NCI-H1092 (cell line): Measurements from ENCODE around the gene ARL13B.
A peak's percentile ranks its signal among the peaks of the same experiment; 100 is the strongest.
"Not testable (repeated sequence)": the region's sequence is repeated elsewhere in the genome, so short reads cannot be mapped to it uniquely, and the experiment has no call there.

Experiments used
- DNase-seq: peaks from one replicate; lab custom pipeline; 2025; lab: John Stamatoyannopoulos, UW

ARL13B gene

DNA sequence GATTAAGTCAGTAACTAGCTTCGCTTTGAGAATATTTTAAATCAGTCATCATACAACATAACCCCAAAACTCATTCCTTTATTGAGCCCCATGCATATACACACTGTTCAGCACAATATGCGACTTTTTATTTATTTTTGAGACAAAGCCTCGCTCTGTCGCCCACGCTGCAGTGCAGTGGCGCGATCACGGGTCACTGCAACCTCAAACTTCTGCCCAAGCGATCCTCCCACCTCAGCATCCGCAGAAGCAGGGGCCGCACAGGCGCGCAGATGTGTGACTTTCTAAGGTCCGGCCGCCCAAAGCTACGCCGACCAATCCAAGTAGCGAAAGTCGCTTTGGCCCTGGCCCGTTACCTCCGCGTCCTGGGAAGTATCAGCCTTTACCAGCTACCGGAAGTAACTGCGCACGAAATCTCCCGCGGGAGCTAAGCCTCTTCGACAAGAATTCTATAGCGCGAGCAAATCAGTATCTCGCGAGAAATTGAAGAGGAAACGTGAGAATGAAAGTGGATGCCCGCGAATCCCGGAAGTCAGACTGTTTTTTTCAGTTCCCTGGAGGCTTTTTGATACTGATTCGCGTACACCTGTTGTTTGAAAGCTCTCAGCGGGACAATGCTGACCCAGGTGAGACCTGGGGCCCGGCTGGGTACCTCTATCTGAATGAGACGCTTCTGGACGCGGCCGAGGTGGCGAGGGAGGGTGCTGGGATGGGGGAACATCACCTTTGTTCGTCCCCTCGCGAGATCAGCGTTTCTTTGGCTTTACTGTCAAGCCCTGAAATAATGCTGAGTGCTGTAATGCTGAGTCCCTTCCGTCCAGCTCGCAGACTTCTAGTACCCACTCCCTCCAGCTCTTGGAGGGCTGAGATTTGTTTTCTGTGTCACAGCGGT, 82.8 kb downstream of the ARL13B start, which contains the start of the genes DHFR2 and NSUN3:
Gene DHFR2, minus strand, starts transcription at position 404 of the 892 bp plus-strand sequence. CDS start 1,405 bp downstream, outside the sequence.
Gene NSUN3, plus strand, starts transcription at position 549 of the 892 bp plus-strand sequence. Its CDS starts 66 bp downstream, at position 615.
- DNase-seq, result peak; percentile 95

DNA sequence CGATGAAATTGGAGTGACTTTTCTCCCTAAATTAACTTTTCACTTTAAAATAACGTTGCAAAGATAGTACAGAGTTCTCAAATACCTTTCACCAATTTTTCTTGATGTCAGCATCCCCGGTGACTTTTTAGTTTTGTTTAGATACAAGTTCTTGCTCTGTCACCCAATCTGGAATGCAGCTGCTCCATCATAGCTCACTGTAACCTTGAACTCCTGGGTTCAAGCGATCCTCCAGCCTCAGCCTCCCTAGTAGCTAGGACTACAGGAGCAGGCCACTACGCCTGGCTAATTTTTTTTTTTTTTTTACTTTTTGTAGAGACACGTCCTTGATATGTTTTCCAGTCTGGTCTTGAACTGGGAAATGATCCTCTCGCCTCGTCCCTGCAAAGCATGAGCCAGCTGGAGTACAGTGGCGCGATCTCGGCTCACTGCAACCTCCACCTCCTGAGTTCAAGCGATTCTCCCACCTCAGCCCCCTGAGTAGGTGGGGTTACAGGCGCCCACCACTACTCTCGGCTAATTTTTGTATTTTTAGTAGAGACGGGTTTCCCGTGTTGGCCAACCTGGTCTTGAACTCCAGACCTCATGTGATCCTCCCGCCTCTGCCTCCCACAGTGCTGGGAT, 83.7 kb downstream of the ARL13B start:
- no peak for DNase-seq

DNA sequence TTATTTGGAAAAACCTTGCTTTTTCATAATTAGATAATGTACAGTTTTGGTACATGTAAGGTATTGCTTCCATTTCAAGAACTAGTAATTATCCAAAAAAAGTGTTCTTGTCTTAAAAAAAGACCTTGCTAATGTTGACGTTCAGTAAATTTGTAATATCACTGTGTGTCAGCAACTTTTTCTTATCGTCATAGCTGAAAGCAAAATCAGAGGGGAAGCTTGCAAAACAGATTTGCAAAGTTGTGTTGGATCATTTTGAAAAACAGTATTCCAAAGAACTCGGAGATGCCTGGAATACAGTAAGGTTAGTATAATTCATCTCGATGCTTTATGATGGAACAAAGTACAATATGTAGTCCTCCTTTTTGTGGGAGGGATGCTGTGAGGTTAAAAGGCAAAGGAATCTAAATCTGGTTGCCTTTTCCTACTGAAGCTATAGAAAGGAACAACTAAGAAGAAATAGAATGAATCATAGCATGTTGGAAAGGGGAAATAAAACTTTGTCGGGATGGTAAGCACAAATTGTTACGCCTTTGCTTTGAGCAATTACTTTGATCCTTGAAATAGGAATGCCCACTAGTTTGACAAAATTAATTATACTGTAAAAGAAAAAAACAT, 84.4 kb downstream of the ARL13B start:
- DNase-seq, result no peak

DNA sequence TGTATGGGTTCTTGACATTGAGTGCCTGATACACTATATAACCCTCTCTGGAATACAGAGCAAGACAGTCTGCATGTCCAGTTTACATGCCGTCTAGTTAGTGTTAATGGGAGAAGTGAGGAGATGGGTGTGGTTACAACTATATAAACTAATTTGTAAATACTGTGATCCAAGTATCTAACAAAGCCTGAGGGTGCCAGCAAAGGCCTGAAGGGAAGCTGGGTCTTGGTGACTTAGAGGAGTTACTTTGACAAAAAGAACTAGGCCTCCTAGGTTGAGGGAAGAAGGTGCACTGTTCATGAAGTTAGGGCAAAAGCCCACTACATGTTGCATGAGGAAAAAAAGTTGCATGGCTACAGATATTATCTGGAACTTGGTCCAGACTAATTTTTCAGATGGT, 85.2 kb downstream of the ARL13B start:
- no peak for DNase-seq

DNA sequence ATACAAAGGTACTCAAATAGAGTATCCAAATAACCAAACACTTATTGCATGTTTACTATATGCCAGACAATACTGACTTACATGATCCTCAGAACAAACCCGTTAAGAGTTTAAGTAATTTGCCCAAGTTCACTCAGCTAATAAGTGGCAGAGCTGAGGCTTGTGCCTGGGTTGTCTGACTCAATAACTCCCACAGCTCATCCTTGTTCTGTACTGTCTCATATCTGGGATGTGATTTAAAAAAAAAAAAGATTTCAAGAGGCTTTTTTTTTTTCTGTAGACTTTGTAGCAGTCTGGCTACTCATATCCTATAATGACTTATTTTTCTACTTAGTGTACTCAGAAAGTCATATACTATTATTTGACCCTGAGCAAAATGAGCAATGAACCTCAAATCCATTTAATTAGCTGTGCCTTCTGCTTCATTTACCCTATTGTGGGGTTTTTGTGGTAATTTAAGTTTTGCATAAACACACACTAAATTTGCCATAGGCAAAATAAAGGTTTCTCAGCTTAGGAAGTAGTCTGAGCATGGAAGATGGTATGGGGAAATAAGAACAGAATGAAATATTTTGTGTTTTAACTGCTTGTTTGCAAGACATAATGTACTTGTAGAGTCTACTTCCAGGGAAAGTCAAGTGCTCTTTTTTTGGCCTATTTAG, 86.0 kb downstream of the ARL13B start:
- no peak for DNase-seq

DNA sequence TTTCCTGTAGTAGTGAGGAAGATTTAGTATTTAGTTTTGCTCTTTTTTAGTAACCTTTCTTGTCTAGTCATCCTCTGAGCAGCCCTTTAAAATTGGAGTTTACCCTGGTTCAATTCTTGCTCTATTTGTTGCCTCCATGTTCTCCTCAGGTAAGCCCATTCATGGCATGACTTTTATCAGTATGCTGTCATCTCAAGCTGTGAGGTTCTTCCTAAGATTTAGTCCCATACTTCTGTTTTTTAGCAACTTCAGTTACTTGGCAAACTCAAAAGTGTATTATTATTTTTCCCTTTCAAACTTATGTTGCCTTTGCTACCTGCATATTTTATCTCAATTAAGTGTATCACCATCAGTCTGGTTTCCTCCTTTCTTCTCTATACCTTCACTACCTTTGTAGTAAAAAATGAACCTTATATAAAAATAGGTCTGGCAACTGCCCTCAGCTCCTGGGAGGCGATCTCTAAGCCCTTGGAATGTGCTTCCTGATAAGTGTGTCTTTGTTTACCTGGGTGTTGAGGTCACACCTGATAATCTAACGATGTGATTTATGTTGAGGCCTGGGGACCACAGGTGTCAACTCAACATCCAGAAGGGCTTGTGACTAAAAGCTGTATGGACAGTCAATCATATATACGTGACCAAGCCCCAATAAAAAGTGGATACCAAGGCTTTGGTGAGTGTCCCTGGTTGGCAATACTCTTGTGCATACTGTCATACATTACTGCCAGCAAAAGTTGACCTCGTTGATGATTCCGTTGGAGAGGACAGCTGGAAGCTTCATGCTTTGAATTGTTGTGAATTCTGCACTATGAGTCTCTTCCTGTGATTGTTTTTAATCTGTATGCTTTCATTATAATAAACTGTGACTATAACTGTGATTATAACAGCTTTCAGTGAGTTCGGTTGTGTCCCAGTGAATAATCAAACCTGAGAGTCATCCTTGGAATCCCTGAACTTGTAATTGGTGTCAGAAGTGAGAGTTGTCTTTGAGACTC, 86.8 kb downstream of the ARL13B start:
- no peak for DNase-seq

DNA sequence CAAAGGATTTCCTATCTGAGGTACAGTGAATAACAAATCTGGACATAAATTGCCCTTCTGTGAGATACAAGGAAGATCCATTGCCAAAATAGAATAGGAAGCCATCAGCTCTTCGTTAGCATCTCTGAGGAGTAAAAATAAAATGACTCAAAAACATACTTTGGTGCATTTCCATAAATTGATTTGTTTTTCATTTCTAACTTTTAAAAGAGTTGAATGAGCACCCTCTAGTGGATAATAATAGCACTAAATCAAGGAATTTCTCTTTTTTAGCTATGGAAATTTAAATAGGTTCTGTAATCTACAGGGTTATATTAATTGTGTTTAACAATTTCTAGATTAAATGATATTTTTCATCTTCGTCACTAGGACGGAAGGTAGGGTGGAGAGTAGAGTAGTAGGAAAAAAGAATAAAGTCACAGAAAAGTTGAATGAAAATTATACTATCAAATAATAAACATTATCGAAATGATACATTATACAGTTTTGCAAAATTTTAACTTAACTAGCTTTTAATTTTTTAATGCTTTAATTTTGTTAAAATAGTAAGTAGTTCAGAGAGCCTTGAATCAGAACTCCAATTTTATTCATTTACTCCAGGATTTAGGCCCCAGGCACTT, 89.3 kb downstream of the ARL13B start:
- no peak for DNase-seq

DNA sequence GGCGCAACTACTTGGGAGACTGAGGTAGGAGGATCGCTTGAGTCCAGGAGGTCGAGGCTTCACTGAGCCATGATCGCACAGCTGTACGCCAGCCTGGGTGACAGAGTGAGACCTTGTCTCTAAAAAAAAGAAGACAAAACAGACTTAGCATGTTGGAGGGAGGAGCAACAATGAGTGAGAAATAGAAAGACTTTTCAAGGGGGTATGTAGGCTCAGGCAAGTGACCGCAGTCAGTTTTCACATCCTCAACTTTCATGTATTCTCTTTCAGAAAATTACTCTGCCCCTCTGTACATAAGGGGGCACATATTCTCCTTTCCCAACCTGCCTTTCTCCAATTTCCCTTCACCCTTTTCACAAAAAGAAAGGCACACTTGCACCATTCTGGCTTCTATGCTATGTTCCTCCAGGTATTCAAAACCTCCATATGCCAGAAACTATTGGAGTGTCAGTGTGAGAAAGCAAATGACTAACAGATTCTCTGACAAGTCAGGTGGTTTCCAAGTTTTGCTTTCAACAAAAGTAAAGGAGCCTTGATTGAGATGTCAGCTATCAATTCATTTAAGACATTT, 90.5 kb downstream of the ARL13B start:
- no peak for DNase-seq

DNA sequence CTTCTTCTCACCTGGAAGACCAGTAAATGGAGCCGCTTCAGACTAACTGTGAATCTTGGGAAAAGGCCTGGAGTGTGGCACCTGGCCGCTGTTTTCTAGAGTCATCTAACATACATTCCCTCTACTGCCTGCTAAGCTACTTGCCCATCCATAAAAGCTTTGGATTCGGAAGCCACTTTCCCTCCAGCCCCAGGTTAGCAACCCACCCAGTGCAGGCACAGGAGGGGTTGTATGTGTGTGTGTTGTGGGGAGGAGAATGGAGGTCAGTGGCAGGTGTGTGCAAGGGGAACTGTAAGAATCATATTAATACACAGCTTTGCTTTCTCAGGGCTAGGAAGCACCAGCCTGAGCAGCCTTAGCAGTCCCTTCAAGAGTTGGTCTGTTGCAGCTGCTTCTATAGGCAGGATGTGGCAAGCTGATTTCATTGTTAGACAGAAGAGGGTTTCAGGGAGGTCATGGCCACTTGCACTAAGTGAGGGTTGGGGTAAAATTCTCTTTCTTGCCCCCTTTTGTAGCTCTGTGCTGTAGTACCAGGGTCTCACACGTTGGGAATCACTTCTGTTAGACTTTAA, 91.8 kb downstream of the ARL13B start:
- no peak for DNase-seq

DNA sequence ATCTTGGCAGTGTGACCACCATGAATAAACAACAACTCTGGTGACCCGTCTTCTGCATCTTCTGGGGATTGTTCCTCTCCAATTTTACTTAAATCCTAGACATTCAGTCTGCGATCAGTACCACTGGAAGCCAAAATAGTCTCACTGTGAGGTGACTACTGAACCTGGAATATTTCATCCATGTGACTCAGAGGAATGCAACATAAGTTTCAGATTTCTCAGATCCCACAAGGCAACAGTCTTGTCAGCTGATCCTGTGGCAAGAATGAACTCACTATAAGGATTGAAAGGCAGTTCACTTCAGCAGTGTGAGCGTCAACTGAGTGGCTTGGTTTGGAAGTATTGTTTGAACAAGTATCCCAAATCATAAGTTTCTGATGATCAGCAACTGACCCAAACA, 96.1 kb downstream of the ARL13B start:
- DNase-seq, result no peak

DNA sequence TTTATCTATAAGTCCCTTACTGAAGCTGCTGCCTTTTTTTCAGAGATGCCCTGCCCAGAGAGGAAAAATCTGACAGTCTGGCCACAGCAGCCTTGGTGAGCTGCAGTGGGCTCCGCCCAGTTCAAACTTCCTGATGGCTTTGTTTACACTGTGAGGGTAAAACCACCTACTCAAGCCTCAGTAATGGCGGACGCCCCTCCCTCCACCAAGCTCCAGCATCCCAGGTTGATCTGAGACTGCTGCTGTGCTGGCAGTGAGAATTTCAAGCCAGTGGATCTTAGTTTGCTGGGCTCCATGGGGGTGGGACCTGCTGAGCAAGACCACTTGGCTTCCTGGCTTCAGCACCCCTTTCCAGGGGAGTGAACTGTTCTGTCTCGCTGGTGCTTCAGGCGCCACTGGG, 100.6 kb downstream of the ARL13B start:
- DNase-seq, result not testable (repeated sequence)

DNA sequence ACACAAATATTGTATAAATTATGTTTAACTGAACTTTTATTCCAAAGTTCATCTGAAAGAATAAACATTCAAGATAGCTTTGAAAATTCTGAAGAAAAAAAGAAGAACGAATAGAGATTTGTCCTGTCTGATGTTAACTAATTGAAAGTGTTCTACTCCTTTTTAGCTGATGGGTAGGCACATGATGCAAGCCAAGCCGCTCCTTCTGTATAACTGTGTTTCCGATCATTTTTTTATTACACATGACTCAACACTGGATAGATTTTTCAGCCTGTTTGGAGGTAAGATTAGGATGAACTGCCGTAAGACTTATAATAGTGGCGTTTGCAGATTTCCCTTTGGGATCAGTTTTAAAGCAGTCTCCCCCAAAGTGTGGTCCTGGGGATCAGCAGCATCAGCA, 101.9 kb downstream of the ARL13B start:
- DNase-seq, result no peak

DNA sequence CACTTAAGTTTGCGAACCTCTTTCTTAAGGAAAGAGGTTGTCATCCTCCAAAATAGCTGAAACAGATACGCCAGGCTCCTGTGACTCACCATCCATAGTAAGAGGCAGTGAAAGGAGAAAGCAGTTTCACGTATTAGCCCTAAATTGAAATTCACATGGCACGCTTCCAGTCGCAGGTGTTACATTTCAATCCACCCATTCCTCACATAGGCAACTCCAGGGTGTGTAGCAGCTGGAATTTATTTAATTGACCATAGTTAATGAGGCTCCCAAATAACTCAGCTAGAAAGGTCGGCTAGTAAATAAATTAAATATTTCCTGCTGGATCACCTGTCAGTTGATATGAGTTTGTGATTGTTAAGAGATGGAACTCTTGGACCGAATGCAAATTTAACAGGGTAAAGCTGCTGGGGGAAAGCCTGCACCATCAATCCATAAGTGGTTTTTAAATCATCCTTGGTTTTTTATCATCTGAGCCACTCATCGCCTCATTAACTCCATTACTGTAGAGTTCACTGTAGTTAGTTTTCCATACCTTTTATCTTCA, 102.5 kb downstream of the ARL13B start:
- peak; percentile 27 for DNase-seq

DNA sequence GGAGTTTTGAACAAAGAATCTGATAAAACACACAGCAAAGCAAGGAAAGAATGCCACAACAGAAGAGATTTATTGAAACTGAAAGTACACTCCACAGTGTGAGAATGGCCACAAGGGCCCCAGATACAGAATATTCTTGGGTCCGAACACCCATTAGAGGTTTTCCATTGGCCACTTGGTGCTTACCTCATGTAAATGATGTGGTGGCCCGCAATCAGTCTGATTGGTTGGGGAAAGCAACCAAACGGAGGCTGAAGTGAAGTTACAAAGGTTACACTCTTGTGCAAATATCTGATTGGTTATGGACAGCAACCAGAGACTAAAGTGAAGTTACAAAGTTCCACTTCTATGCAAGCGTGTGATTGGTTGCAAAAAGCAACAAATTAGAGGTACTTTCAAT, 103.3 kb downstream of the ARL13B start:
- no peak for DNase-seq

DNA sequence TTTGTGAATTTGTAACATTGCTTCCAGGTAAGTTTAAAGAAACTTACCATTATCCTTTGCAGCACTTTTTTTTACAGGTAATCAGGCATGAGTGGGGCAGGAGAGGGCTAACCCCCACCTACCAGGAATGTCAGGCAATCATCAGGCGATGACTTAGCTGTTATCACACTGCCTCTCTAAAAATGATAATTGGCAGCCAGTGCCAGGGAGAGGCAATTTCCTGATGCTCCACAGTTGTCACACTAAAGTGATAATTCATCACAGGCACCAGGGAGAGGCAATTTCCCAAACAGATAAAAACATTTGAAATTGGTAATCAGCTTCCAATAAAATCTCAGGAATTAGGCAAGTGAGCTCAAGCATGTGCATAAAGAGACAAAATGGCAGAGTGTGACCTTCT, 109.2 kb downstream of the ARL13B start:
- no peak for DNase-seq

DNA sequence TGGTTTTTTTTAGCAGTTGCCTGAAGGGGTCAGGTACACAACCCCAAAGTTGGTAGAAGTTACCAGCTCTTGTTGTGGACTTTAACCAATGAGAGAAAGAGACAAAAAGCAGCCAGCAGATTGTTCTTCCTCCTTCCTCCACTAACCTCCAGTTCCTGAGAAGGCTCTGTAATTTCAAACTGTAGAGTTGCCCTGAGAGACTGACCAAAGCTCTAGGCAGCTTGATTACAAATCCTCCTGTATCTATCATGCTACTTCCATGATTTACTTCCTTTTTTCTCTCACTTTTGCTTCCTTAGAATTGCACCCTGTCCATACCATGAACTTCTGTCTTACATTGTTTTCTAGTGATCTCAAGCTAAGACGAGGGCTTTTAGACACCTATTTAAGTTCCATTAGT, 112.1 kb downstream of the ARL13B start:
- DNase-seq, result no peak

DNA sequence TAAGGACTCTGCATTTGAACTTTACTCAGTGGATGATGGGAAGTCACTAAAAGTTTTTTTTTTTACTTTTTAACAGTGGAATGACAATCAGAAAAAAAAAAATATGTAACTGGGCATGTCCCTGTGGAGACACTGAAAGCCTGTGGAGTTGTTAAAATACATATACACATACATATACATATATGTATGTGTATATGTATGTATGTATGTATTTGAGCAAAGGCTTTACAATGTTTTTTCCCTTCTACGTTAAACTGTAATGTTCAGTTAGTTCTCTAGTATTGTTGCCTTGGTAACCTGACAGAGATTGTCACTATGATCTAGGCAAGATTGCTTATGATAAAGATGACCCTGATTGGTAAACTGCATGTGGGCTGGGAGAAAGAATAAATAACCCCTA, 113.2 kb downstream of the ARL13B start:
- DNase-seq, result no peak

DNA sequence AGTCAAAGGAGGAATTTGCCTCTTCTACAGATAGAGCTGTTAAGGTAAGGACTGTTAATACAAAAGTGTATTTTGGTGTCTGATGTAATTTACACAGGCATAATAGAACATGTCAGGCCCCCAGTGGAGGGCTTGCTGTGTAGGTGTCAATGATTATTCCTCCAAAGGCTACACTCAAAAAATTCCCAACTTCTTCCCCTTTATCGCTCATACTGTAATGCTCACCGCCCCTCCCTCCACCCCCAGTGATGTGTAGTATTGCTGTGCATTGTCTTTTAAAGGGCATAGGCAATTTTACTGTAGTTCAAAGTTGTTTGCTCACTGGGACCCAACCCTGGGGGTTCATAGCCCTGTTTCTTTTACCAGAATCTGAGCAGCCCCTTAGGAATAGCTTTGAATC, 115.2 kb downstream of the ARL13B start:
- DNase-seq, result no peak

DNA sequence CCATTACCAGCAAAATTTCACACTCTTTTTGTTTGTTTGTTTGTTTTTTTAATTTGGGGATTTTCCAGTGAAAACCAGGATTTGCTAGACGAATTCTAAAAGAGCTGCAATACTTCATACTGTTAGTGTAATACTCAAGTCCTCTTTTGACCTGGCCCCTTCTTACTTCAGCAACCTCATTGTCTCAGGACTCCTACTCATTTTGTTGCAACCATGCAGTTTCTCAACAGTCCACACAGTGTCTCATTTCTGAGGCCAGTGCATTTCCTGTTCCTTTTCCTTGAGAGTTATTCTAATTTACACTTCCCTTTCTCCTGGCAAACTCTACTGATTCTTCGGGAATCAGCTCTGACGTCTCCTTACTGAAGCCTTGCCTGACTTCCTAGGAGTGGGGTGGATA, 118.5 kb downstream of the ARL13B start:
- no peak for DNase-seq

DNA sequence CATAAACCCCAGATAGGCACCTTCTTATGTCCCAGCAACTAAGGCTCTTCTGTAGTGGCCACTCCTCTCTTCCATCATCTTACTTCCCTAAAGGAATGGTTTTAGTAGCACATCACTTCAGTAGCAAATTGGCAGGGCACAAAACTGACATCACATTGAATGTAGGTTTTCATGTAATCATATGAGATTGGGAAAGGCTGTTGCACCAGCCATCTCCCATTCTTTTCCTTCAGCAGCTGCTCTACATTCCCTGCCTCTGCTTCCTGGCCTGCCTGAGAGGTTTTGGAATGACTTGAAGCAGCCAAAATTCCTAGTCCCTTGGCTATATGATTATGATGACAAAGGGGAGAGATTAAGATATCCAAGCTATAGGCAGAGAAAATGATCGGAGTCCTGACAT, 119.4 kb downstream of the ARL13B start:
- DNase-seq, result no peak
